SU-DHL-6 (cell line): ENCODE data around the gene IFNL3.
"Not testable (repeated sequence)": the region's sequence is repeated elsewhere in the genome, so short reads cannot be mapped to it uniquely, and the experiment has no call there.

Experiments
- CTCF ChIP-seq: fragments of 200-600 bp; sonication (generic); IDR thresholded peaks from one replicate; pipeline ENCODE4 v1.5.1; 2017; ENCODE audit warnings: antibody characterized with exemption, mild to moderate bottlenecking, low read length, moderate library complexity; ENCODE audit not compliant: insufficient read depth, poor library complexity, severe bottlenecking
- EZH2phosphoT487 ChIP-seq: fragments of 200-600 bp; sonication (generic), shearing (Covaris generic); conservative IDR thresholded peaks from 2 replicates; pipeline ENCODE4 v1.6.1; 2018; ENCODE audit warnings: mild to moderate bottlenecking, antibody characterized with exemption, low read length, moderate library complexity, mixed read lengths

- not testable (repeated sequence) for TF ChIP-seq CTCF, EZH2phosphoT487
These were observed 25.7 kb downstream of the IFNL3 start for GRCh38 chr19:39219108-39219507.
